Activated CD4-positive, alpha-beta T cell treated with anti-CD3 and anti-CD28 coated beads for 48 hours (primary cell): ENCODE data around the gene ITPR1.
"Not testable (repeated sequence)": the region's sequence is repeated elsewhere in the genome, so short reads cannot be mapped to it uniquely, and the experiment has no call there.

Experiments used
- DNase-seq: peaks from one replicate; pipeline ENCODE4 v3.0.0-alpha.2; 2020

ITPR1 gene

GRCh38 chr3:4574426-4574965, 81.3 kb downstream of the ITPR1 start:
- DNase-seq: no peak

DNA sequence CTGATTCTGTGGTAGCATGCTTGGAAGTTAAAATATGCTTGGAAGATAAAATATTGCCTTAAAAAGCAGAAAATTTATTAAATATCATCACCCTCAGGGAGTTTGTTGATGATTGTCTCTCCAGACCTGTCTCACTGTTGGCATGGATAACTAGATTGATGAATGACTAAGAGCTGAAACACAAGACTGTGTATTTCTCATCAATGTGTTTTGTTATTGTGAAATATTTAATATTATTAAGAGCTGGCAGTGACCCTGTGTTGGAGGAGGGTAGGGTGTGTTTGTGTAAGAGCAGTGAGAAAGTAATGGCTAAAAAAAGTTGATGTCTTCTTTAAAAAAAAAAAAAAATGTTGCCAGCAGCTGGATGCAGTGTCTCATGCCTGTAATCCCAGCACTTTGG, 82.2 kb downstream of the ITPR1 start:
- DNase-seq: no peak

- DNase-seq: no peak
These were observed 84.6 kb downstream of the ITPR1 start for GRCh38 chr3:4577721-4578120.

GRCh38 chr3:4580346-4581123, 87.4 kb downstream of the ITPR1 start:
- DNase-seq: no peak

GRCh38 chr3:4581124-4581424, 87.9 kb downstream of the ITPR1 start:
- DNase-seq: no peak

DNA sequence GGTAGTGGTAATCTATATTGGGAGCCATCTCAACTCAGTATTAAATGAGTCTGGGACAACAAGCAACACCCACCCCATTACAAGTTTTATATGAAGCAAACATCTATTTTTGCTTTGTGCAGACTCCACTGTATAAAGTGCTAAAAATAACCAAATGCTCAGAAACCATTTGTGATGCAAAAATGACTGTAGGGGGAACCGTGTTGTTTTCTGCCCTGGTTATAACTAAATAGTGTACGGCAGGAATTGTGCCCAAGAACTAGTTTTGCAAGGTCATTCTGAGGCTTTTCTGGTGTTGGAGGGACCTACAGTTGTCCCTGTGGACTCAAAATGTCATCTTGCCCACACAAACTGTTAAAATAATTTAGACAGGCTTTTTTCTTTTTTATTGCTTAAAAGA, 88.3 kb downstream of the ITPR1 start:
- DNase-seq: no peak

- DNase-seq: no peak
These were observed 88.9 kb downstream of the ITPR1 start for GRCh38 chr3:4581920-4582611.

DNA sequence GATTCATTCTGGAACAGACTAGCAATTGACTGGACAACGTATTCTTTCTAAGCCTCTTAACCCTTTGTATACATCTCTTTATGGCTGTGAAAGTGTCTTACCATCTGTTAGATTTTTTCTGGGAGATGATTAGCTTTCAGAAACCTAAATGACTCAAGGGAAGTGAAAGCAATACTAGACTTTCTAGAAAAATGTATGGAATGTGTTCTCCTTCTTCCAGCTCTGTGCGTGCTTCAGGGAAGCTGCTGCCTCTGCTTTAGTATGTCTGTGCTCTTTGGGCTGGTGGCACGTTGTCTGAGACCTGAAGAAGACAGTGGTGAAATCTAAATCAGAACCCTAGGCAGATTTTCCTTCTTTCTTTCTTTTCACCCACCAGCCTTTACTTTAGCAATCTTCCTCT, 89.5 kb downstream of the ITPR1 start:
- no peak for DNase-seq

DNA sequence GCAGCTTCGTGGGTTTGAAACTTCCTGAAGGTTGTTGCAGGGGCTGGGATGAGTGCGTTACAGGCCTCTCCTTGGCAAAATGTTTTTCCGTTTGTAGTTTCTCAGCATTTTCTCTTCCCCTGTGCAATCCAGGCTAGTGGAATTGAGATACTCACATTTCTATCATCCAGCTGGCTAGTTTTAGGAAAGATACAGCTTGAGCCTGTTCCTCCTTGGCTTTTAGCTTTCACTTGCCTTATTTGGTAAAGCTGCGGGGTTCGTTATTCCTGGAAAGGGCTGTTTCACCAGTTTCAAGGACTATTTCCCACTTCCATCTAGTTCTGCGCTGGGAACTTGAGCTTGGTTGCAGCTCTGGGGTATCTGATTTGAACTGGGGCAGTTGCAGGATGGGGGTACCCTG, 90.3 kb downstream of the ITPR1 start:
- DNase-seq: no peak

- DNase-seq: peak; percentile 21
These were observed 91.5 kb downstream of the ITPR1 start for GRCh38 chr3:4584456-4585249.

- DNase-seq: no peak
These were observed 93.2 kb downstream of the ITPR1 start for GRCh38 chr3:4586381-4586780.

- DNase-seq: peak; percentile 39
These were observed 94.1 kb downstream of the ITPR1 start for GRCh38 chr3:4587061-4587837.

DNA sequence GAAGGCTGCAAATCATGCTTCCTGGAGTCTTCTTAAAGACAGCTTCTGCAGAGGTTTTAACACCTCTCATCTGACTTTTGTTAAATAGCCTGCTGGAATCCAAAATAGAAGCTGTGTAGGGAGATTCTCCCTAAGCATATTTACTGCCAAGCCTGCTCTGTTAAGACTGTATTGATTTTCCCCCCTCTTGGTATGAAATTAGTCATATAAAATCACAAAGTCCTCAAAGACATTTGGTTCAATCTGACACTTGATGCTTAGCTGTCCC, 94.6 kb downstream of the ITPR1 start:
- DNase-seq: no peak

GRCh38 chr3:4588466-4588865, 95.3 kb downstream of the ITPR1 start:
- DNase-seq: peak; percentile 9

DNA sequence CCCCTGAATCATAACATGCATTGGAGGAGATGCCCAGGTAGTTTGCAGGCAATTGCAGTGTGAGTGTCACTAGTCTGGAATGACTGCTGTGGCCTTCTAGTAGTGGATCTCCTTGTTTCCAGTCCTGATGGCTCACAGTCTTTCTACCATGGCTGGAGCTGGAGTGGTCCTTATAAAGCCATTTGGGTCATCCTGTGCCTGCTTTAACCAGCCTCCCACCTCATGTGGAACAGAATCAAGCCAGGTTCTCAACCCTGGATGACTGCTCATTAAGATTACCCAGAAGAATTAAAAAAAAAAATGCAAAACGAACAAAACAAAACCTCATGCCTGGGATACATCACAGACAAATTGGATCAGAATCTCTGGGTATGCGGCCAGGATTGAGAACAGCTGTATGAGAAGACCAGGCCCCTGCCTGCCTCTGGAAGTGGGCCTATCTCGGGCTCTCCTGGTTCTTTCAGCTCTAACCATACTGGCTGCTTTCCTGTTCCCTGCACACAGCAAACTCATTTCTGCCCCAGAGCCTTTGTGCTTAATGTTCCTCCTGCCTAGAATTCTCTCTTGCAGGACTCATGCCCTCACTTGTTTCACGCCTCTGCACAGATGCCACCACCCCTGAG, 96.4 kb downstream of the ITPR1 start:
- no peak for DNase-seq

- not testable (repeated sequence) for DNase-seq
These were observed 97.7 kb downstream of the ITPR1 start for GRCh38 chr3:4590849-4591248.

DNA sequence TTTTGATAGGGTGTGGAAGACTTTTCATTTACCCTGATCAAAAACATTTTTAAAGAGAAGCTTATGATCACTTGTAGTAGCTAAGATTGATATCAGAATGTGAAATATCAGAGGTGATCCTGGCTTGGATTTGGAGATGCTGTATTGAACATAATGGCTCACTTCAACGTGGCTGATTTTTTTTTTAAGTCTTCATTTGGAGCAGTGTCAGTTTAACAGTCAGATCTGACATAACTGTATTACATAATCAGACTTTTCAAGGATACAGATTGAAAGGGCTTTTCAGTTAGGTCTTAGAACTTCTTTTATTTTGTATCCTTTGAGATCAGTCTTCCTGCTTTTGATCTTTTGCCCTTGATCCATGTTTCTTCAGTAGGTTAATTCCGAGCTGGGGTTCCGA, 98.5 kb downstream of the ITPR1 start:
- no peak for DNase-seq

- no peak for DNase-seq
These were observed 99.9 kb downstream of the ITPR1 start for GRCh38 chr3:4593014-4593413.

- DNase-seq: no peak
These were observed 102.6 kb downstream of the ITPR1 start for GRCh38 chr3:4595710-4596113.

GRCh38 chr3:4596612-4597011, 103.5 kb downstream of the ITPR1 start:
- DNase-seq: no peak

GRCh38 chr3:4597208-4597985, 104.2 kb downstream of the ITPR1 start:
- DNase-seq: no peak

- DNase-seq: not testable (repeated sequence)
These were observed 105.1 kb downstream of the ITPR1 start for GRCh38 chr3:4598232-4598631.
